PC-9 (cell line): ENCODE measurements around the gene RNF5. TPM values are rescaled to one million over a fixed set of nuclear protein-coding genes. Genes with fewer than 3 reads are reported as not detected.
A peak's percentile ranks its signal among the peaks of the same experiment; 100 is the strongest.

Source experiments
- Bru-seq: library from RNA; stranded (reverse); fragments of 400-500 nt; gene quantifications from one replicate; lab custom pipeline; 2021; lab: Mats Ljungman, UMichigan
- BruChase-seq, 2 experiments: library from RNA; stranded (reverse); fragments of 400-500 nt; gene quantifications; one replicate each; lab custom pipeline; 2021; lab: Mats Ljungman, UMichigan
- BruUV-seq: library from RNA; stranded (reverse); fragments of 400-500 nt; replicated peaks from 2 replicates; lab custom pipeline; 2021; lab: Mats Ljungman, UMichigan
- CTCF ChIA-PET: fragments of 300-600 bp; sonication (Branson Sonifier 250); formaldehyde crosslinking; loops from one replicate; lab custom pipeline; 2022; ENCODE audit warnings: antibody characterized with exemption; lab: Charles Lee
- POLR2A ChIA-PET: fragments of 300-600 bp; sonication (Branson Sonifier 250); formaldehyde crosslinking; loops from one replicate; lab custom pipeline; 2022; ENCODE audit warnings: antibody characterized with exemption; ENCODE audit not compliant: unreplicated experiment; lab: Charles Lee
- DNase-seq, 2 experiments: peaks; one replicate each; pipeline versions ENCODE4 v3.0.0 to v3.0.0-alpha.2; 2015 to 2022; ENCODE audit warnings: mixed read lengths in 1 of 2
- H2AFZ ChIP-seq: fragments of 200-600 bp; sonication (generic); 2 replicates; pipeline ENCODE4 v1.8.1; 2017; ENCODE audit warnings: antibody characterized with exemption
- H3F3A ChIP-seq: fragments of 200-600 bp; sonication (generic); 2 replicates; pipeline ENCODE4 v1.8.1; 2017; ENCODE audit warnings: antibody characterized with exemption, mild to moderate bottlenecking, low read depth; ENCODE audit not compliant: insufficient read depth
- H3K27ac ChIP-seq: fragments of 200-600 bp; sonication (generic); 2 replicates; pipeline ENCODE4 v1.6.1; 2016; ENCODE audit warnings: mixed run types
- H3K27me3 ChIP-seq: fragments of 200-600 bp; sonication (generic); 2 replicates; pipeline ENCODE4 v1.6.1; 2016; ENCODE audit warnings: low read depth, mixed run types; ENCODE audit not compliant: insufficient read depth
- H3K36me3 ChIP-seq: fragments of 200-600 bp; sonication (generic); 2 replicates; pipeline ENCODE4 v1.6.1; 2016; ENCODE audit warnings: low read depth, mixed run types
- H3K4me1 ChIP-seq: fragments of 200-600 bp; sonication (generic); replicated peaks from 2 replicates; pipeline ENCODE4 v1.6.1; 2016; ENCODE audit warnings: mixed run types; ENCODE audit not compliant: insufficient read depth
- H3K4me2 ChIP-seq: fragments of 200-600 bp; sonication (generic); 2 replicates; pipeline ENCODE4 v1.6.1; 2017; ENCODE audit warnings: mixed run types
- H3K4me3 ChIP-seq: fragments of 200-600 bp; sonication (generic); 2 replicates; pipeline ENCODE4 v1.6.1; 2016; ENCODE audit warnings: mixed run types
- H3K79me2 ChIP-seq: fragments of 200-600 bp; sonication (generic); 2 replicates; pipeline ENCODE4 v1.6.1; 2017; ENCODE audit warnings: low read depth, mixed run types
- H3K9me2 ChIP-seq: fragments of 200-600 bp; sonication (generic); 2 replicates; pipeline ENCODE4 v1.8.1; 2017; ENCODE audit warnings: mild to moderate bottlenecking; ENCODE audit not compliant: insufficient read depth
- H3K9me3 ChIP-seq: fragments of 200-600 bp; sonication (generic); 2 replicates; pipeline ENCODE4 v1.8.1; 2016; ENCODE audit warnings: low read depth; ENCODE audit not compliant: insufficient read depth
- H4K20me1 ChIP-seq: fragments of 200-600 bp; sonication (generic); 2 replicates; pipeline ENCODE4 v1.8.1; 2017; ENCODE audit not compliant: insufficient read depth
- EZH2 ChIP-seq: fragments of 200-600 bp; sonication (generic); IDR thresholded peaks from 2 replicates; pipeline ENCODE4 v1.8.0; 2017; ENCODE audit warnings: antibody characterized with exemption, low read depth
- intact Hi-C: fragments of 100-400 bp; cut with micrococcal nuclease; formaldehyde crosslinking; loops from one replicate; pipeline ENCODE4 v1.10.0; 2022; ENCODE audit not compliant: unreplicated experiment
- long read RNA-seq: library from polyadenylated mRNA; stranded (forward); transcript quantifications from one replicate; pipeline ENCODE4 v2.0.0, GENCODE V29; 2022
- total RNA-seq: library from RNA; stranded (reverse); gene quantifications from 2 replicates; pipeline ENCODE4 v1.2.3, GENCODE V29; 2021
- TF ChIP-seq, protein P1 (sequence below): fragments of 200-600 bp; sonication (generic); conservative IDR thresholded peaks from 2 replicates; pipeline ENCODE4 v1.6.1; 2017; ENCODE audit warnings: mixed run types, antibody characterized with exemption, mild to moderate bottlenecking, moderate library complexity

Gene RNF5, protein sequence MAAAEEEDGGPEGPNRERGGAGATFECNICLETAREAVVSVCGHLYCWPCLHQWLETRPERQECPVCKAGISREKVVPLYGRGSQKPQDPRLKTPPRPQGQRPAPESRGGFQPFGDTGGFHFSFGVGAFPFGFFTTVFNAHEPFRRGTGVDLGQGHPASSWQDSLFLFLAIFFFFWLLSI
- total RNA-seq (45.6 and 51.3 TPM in 2 replicates), Bru-seq, nascent RNA (percentile 68 among the genes with signal in this experiment), BruChase-seq, experiment 1, labeled RNA remaining after a 2-hour chase (percentile 81 among the genes with signal in this experiment), BruChase-seq, experiment 2, labeled RNA remaining after a 6-hour chase (percentile 93 among the genes with signal in this experiment)
- long read RNA-seq, partial matches to known transcripts = 6 of 6 reads
- long read RNA-seq, other reads (novel, unspliced or antisense) = 0 of 6 reads

DNA sequence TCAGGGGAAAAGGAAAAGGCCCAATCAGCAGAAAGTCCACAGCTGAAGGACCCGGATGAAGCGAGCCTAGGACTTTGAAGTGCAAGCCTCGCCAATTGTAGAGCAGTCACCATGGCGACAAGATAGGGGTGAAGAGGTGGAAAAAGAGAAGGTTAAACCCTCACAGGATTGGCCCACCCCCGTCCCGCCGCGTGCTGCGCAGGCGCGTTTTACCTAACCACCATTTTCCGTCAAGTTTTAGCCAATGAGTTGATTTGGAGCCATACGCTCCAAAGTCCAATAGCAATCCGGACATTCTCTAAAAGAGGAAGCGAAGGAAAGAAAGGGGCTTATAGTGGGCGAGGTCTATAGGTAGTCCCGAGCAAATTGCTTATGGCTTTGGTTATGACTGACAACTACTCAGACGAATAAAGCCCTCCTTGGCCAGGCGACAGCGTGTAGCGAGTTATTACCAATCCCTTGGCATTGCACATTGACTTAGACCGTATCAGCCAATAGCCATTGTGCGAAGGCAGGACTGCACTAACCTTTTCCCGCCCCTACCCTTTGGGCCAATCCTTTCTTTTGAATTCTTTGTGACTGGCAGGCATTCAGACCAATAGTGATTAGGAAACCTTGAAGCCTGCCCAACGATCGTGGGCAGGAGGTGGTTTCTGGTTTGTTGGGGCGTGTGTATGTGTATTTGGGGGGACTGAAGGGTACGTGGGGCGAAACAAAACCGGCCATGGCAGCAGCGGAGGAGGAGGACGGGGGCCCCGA, at the start of gene RNF5:
Gene RNF5 (plus strand): TSS at position 618 of the 759 bp plus-strand sequence. CDS start 107 bp downstream, at position 725.
- Histone ChIP-seq H3K9me3 (no peaks in the 10 kb centered on the region), H3K4me1 (peaks cover 29% of the 10 kb centered on the region), H3K27ac (peak within 1 kb of the TSS; percentile 86), H3K4me3 (peak within 1 kb of the TSS; percentile 98), H3K9me2 (no peaks in the 10 kb centered on the region), H3K4me2 (peak within 1 kb of the TSS; percentile 83), H2AFZ (peak within 1 kb of the TSS; percentile 76), H3K79me2 (peaks cover 29% of the 10 kb centered on the region), H3K36me3 (no peaks in the 10 kb centered on the region), H3K27me3 (no peaks in the 10 kb centered on the region), H4K20me1 (no peaks in the 10 kb centered on the region), H3F3A (peaks cover 15% of the 10 kb centered on the region; the same call in 1 of the 2 replicates)
- ChIA-PET CTCF (interaction anchor here (0.9 kb wide), 1 partner anchor 13 kb away, joined by 4 read pairs; the partner anchor contains the start of gene PBX2), POLR2A (interaction anchor here (0.6 to 1.1 kb wide), 6 partner anchors 12 to 611 kb away, joined by 5 to 9 read pairs (median 6); partner anchors contain the start of genes DXO and PBX2)
- DNase-seq = peak; percentile 91 to 99
- TF ChIP-seq EZH2 = no peak
- TF ChIP-seq, protein P1, sequence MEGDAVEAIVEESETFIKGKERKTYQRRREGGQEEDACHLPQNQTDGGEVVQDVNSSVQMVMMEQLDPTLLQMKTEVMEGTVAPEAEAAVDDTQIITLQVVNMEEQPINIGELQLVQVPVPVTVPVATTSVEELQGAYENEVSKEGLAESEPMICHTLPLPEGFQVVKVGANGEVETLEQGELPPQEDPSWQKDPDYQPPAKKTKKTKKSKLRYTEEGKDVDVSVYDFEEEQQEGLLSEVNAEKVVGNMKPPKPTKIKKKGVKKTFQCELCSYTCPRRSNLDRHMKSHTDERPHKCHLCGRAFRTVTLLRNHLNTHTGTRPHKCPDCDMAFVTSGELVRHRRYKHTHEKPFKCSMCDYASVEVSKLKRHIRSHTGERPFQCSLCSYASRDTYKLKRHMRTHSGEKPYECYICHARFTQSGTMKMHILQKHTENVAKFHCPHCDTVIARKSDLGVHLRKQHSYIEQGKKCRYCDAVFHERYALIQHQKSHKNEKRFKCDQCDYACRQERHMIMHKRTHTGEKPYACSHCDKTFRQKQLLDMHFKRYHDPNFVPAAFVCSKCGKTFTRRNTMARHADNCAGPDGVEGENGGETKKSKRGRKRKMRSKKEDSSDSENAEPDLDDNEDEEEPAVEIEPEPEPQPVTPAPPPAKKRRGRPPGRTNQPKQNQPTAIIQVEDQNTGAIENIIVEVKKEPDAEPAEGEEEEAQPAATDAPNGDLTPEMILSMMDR = no peak
- intact Hi-C loops = loop anchor here (1.0 to 10.0 kb wide), 5 partner anchors 12 to 513 kb away; partner anchors contain the start of genes C6orf47, CSNK2B, FKBPL and GPANK1
- BruUV-seq = no TSS peak

DNA sequence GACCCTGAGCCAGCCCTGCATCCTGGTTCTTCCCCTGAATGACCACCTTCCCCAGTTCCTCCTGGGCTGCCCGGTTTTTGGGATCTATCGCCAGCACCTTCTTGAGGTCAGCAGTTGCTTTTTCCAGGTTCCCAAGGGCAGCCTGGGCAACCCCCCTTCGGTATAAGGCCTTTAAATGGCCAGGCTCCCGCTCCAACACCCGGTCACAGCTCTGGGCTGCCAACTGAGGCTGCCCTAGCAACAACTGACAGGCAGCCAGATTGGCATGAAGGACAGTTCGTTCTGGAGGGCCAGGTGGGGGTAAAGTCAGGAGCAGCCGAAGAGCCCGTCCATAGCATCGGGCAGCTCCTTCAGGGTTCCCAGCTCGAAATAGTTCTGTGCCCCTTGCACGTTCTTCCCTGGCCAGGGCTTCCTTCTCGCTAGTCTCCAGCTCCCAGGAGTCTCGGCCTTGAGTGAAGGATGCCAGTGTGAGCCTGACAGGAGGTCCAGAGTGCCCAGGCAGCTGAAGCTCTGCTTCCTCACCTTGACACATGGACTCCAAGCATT, 49.4 kb upstream of the RNF5 start:
- POLR2A ChIA-PET = interaction anchor here (0.7 to 1.0 kb wide), 2 partner anchors 61 to 67 kb away, joined by 3 to 14 read pairs; partner anchors contain the start of gene PBX2
- Histone ChIP-seq H3K79me2 (peaks cover 43% of the 10 kb centered on the region), H3K9me2 (no peaks in the 10 kb centered on the region), H3K9me3 (no peaks in the 10 kb centered on the region), H3K27me3 (no peaks in the 10 kb centered on the region), H3K36me3 (peaks cover 7% of the 10 kb centered on the region; the same call in 1 of the 2 replicates), H3F3A (peaks cover 21% of the 10 kb centered on the region), H3K4me1 (peaks cover 29% of the 10 kb centered on the region), H3K4me3 (peak overlapping the region; percentile 74), H2AFZ (no peak overlapping the region; the same call in 1 of the 2 replicates), H3K27ac (peak overlapping the region; percentile 19; the same call in 1 of the 2 replicates), H3K4me2 (peak overlapping the region; percentile 81), H4K20me1 (no peaks in the 10 kb centered on the region)
- CTCF ChIA-PET = interaction anchor here (0.6 to 0.8 kb wide), 2 partner anchors 10 to 354 kb away, joined by 3 to 9 read pairs; no protein-coding TSS in a partner anchor
- BruUV-seq = no TSS peak
- intact Hi-C loops = no loop called here
- no peak for TF ChIP-seq EZH2
- TF ChIP-seq, protein P1 = no peak
- no peak for DNase-seq
